ENCODE data around the gene GATB. TPM values are rescaled to one million over a fixed set of nuclear protein-coding genes. Genes with fewer than 3 reads are reported as not detected.

The GATB gene
- total RNA-seq, 4 donors from 2014 or later = 34.3 to 66.3 (median 47.2) TPM

GRCh38 chr4:151808120-151808529 is 47.3 kb upstream of the GATB start:
- Histone ChIP-seq H3K4me1 (peaks cover 26% of the 10 kb centered on the region), H3K27me3 (no peaks in the 10 kb centered on the region), H3K27ac (peak overlapping the region; percentile 67), H3K4me3 (no peak overlapping the region), H3K9me3 (no peaks in the 10 kb centered on the region), H3K36me3 (no peaks in the 10 kb centered on the region)
- no peak for DNase-seq (ENCODE audit: low spot score in 2 of 2)
- WGBS = 38% methylated on average over 9 of the region's 9 CpGs
- TF ChIP-seq POLR2AphosphoS5 (IDR thresholded peaks at IDR 0.05) = no peak
- no peak for TF ChIP-seq POLR2A (IDR thresholded peaks at IDR 0.05)
- TF ChIP-seq EP300 (IDR thresholded peaks at IDR 0.05) = no peak
- TF ChIP-seq CTCF (IDR thresholded peaks at IDR 0.05) = no peak

GRCh38 chr4:151807220-151807619 is 46.4 kb upstream of the GATB start:
- Histone ChIP-seq H3K27ac (peak overlapping the region; percentile 67), H3K4me1 (peaks cover 26% of the 10 kb centered on the region), H3K36me3 (no peaks in the 10 kb centered on the region), H3K4me3 (no peak overlapping the region), H3K27me3 (no peaks in the 10 kb centered on the region), H3K9me3 (no peaks in the 10 kb centered on the region)
- TF ChIP-seq POLR2A (IDR thresholded peaks at IDR 0.05) = no peak
- no peak for TF ChIP-seq EP300 (IDR thresholded peaks at IDR 0.05)
- no peak for TF ChIP-seq POLR2AphosphoS5 (IDR thresholded peaks at IDR 0.05)
- no peak for TF ChIP-seq CTCF (IDR thresholded peaks at IDR 0.05)
- DNase-seq (ENCODE audit: low spot score in 2 of 2) = peak in 1 of 2 donors; percentile 64
- WGBS = 27% methylated on average over 7 of the region's 7 CpGs

GRCh38 chr4:151806511-151806927 is 45.7 kb upstream of the GATB start:
- peaks cover 26% of the 10 kb centered on the region for H3K4me1 ChIP-seq
- WGBS = 43% methylated on average over 6 of the region's 6 CpGs
- H3K36me3 ChIP-seq = no peaks in the 10 kb centered on the region
- no peak for TF ChIP-seq CTCF (IDR thresholded peaks at IDR 0.05)
- TF ChIP-seq POLR2A (IDR thresholded peaks at IDR 0.05) = no peak
- TF ChIP-seq EP300 (IDR thresholded peaks at IDR 0.05) = no peak
- no peak for TF ChIP-seq POLR2AphosphoS5 (IDR thresholded peaks at IDR 0.05)
- no peaks in the 10 kb centered on the region for H3K27me3 ChIP-seq
- H3K9me3 ChIP-seq = no peaks in the 10 kb centered on the region
- H3K4me3 ChIP-seq = no peak overlapping the region
- H3K27ac ChIP-seq = peak overlapping the region; percentile 67
- DNase-seq (ENCODE audit: low spot score in 2 of 2) = no peak

- DNase-seq (ENCODE audit: low spot score in 2 of 2) = no peak
- no peak overlapping the region for H3K27ac ChIP-seq
- TF ChIP-seq EP300 (IDR thresholded peaks at IDR 0.05) = no peak
- TF ChIP-seq CTCF (IDR thresholded peaks at IDR 0.05) = no peak
- TF ChIP-seq POLR2AphosphoS5 (IDR thresholded peaks at IDR 0.05) = no peak
- no peak overlapping the region for H3K4me3 ChIP-seq
- no peaks in the 10 kb centered on the region for H3K9me3 ChIP-seq
- H3K27me3 ChIP-seq = no peaks in the 10 kb centered on the region
- no peaks in the 10 kb centered on the region for H3K36me3 ChIP-seq
- peaks cover 33% of the 10 kb centered on the region for H3K4me1 ChIP-seq
- 61% methylated on average over 1 of the region's 1 CpG for WGBS
These were observed 44.0 kb upstream of the GATB start for GRCh38 chr4:151804821-151805220.

GRCh38 chr4:151804086-151804630 is 43.4 kb upstream of the GATB start:
- TF ChIP-seq POLR2A (IDR thresholded peaks at IDR 0.05) (no peak), CTCF (IDR thresholded peaks at IDR 0.05) (no peak), POLR2AphosphoS5 (IDR thresholded peaks at IDR 0.05) (no peak), EP300 (IDR thresholded peaks at IDR 0.05) (no peak)
- H3K27me3 ChIP-seq = no peaks in the 10 kb centered on the region
- H3K9me3 ChIP-seq = no peaks in the 10 kb centered on the region
- no peak overlapping the region for H3K4me3 ChIP-seq
- WGBS = 74% methylated on average over 4 of the region's 4 CpGs
- H3K4me1 ChIP-seq = peaks cover 33% of the 10 kb centered on the region
- H3K27ac ChIP-seq = no peak overlapping the region
- no peak for DNase-seq (ENCODE audit: low spot score in 2 of 2)
- no peaks in the 10 kb centered on the region for H3K36me3 ChIP-seq
